ENCODE results near the gene CCDC30.
A peak's percentile ranks its signal among the peaks of the same experiment; 100 is the strongest.
"Not testable (repeated sequence)": the region's sequence is repeated elsewhere in the genome, so short reads cannot be mapped to it uniquely, and the experiment has no call there.

Gene CCDC30

GRCh38 chr1:42592811-42593210 lies 129.7 kb downstream of the CCDC30 start:
- Histone ChIP-seq H3K4me1 (ENCODE audit: control insufficient read depth, insufficient read depth, low read length) (no peaks in the 10 kb centered on the region), H3K9ac (ENCODE audit: low read length) (no peak overlapping the region), H3K4me3 (ENCODE audit: low read length) (no peak overlapping the region), H3K27me3 (replicated peaks; ENCODE audit: control insufficient read depth, insufficient read depth, low read length) (no peaks in the 10 kb centered on the region), H3K9me3 (ENCODE audit: control insufficient read depth, low read length) (peaks cover 4% of the 10 kb centered on the region), H3K36me3 (ENCODE audit: control insufficient read depth, insufficient read depth, low read length, severe bottlenecking) (no peaks in the 10 kb centered on the region)
- DNase-seq (ENCODE audit: low read depth) = no peak

- Histone ChIP-seq H3K4me3 (ENCODE audit: low read length) (no peak overlapping the region), H3K9me3 (ENCODE audit: control insufficient read depth, low read length) (no peaks in the 10 kb centered on the region), H3K36me3 (ENCODE audit: control insufficient read depth, insufficient read depth, low read length, severe bottlenecking) (no peaks in the 10 kb centered on the region), H3K27me3 (replicated peaks; ENCODE audit: control insufficient read depth, insufficient read depth, low read length) (no peaks in the 10 kb centered on the region), H3K9ac (ENCODE audit: low read length) (no peak overlapping the region), H3K4me1 (ENCODE audit: control insufficient read depth, insufficient read depth, low read length) (no peaks in the 10 kb centered on the region)
- DNase-seq (ENCODE audit: low read depth) = no peak
Measured at GRCh38 chr1:42593486-42594100, 130.5 kb downstream of the CCDC30 start.

- Histone ChIP-seq H3K9ac (ENCODE audit: low read length) (no peak overlapping the region), H3K9me3 (ENCODE audit: control insufficient read depth, low read length) (no peaks in the 10 kb centered on the region), H3K36me3 (ENCODE audit: control insufficient read depth, insufficient read depth, low read length, severe bottlenecking) (no peaks in the 10 kb centered on the region), H3K27me3 (replicated peaks; ENCODE audit: control insufficient read depth, insufficient read depth, low read length) (no peaks in the 10 kb centered on the region), H3K4me3 (ENCODE audit: low read length) (no peak overlapping the region), H3K4me1 (ENCODE audit: control insufficient read depth, insufficient read depth, low read length) (no peaks in the 10 kb centered on the region)
- DNase-seq (ENCODE audit: low read depth) = no peak
Measured at GRCh38 chr1:42601472-42601871, 138.4 kb downstream of the CCDC30 start.

GRCh38 chr1:42613803-42614131 lies 150.7 kb downstream of the CCDC30 start:
- no peak for DNase-seq (ENCODE audit: low read depth)
- no peaks in the 10 kb centered on the region for H3K36me3 ChIP-seq (ENCODE audit: control insufficient read depth, insufficient read depth, low read length, severe bottlenecking)
- H3K27me3 ChIP-seq (replicated peaks; ENCODE audit: control insufficient read depth, insufficient read depth, low read length) = no peaks in the 10 kb centered on the region
- H3K9me3 ChIP-seq (ENCODE audit: control insufficient read depth, low read length) = no peaks in the 10 kb centered on the region
- no peak overlapping the region for H3K9ac ChIP-seq (ENCODE audit: low read length)
- H3K4me1 ChIP-seq (ENCODE audit: control insufficient read depth, insufficient read depth, low read length) = peaks cover under 1% of the 10 kb centered on the region
- no peak overlapping the region for H3K4me3 ChIP-seq (ENCODE audit: low read length)

GRCh38 chr1:42618866-42619265 lies 155.8 kb downstream of the CCDC30 start:
- no peaks in the 10 kb centered on the region for H3K9me3 ChIP-seq (ENCODE audit: control insufficient read depth, low read length)
- no peaks in the 10 kb centered on the region for H3K27me3 ChIP-seq (replicated peaks; ENCODE audit: control insufficient read depth, insufficient read depth, low read length)
- no peak for DNase-seq (ENCODE audit: low read depth)
- H3K36me3 ChIP-seq (ENCODE audit: control insufficient read depth, insufficient read depth, low read length, severe bottlenecking) = no peaks in the 10 kb centered on the region
- H3K4me1 ChIP-seq (ENCODE audit: control insufficient read depth, insufficient read depth, low read length) = peaks cover 6% of the 10 kb centered on the region
- H3K4me3 ChIP-seq (ENCODE audit: low read length) = no peak overlapping the region
- no peak overlapping the region for H3K9ac ChIP-seq (ENCODE audit: low read length)

GRCh38 chr1:42620307-42620706 lies 157.2 kb downstream of the CCDC30 start:
- no peak for DNase-seq (ENCODE audit: low read depth)
- no peak overlapping the region for H3K4me3 ChIP-seq (ENCODE audit: low read length)
- H3K36me3 ChIP-seq (ENCODE audit: control insufficient read depth, insufficient read depth, low read length, severe bottlenecking) = no peaks in the 10 kb centered on the region
- no peak overlapping the region for H3K9ac ChIP-seq (ENCODE audit: low read length)
- H3K27me3 ChIP-seq (replicated peaks; ENCODE audit: control insufficient read depth, insufficient read depth, low read length) = no peaks in the 10 kb centered on the region
- peaks cover 6% of the 10 kb centered on the region for H3K4me1 ChIP-seq (ENCODE audit: control insufficient read depth, insufficient read depth, low read length)
- H3K9me3 ChIP-seq (ENCODE audit: control insufficient read depth, low read length) = no peaks in the 10 kb centered on the region

GRCh38 chr1:42621180-42621579 lies 158.1 kb downstream of the CCDC30 start:
- not testable (repeated sequence) for H3K36me3 ChIP-seq (ENCODE audit: control insufficient read depth, insufficient read depth, low read length, severe bottlenecking); H3K4me1 ChIP-seq (ENCODE audit: control insufficient read depth, insufficient read depth, low read length); H3K9me3 ChIP-seq (ENCODE audit: control insufficient read depth, low read length); H3K27me3 ChIP-seq (replicated peaks; ENCODE audit: control insufficient read depth, insufficient read depth, low read length); DNase-seq (ENCODE audit: low read depth); H3K9ac ChIP-seq (ENCODE audit: low read length); H3K4me3 ChIP-seq (ENCODE audit: low read length)

- not testable (repeated sequence) for H3K4me3 ChIP-seq (ENCODE audit: low read length); DNase-seq (ENCODE audit: low read depth); H3K9ac ChIP-seq (ENCODE audit: low read length); H3K27me3 ChIP-seq (replicated peaks; ENCODE audit: control insufficient read depth, insufficient read depth, low read length); H3K9me3 ChIP-seq (ENCODE audit: control insufficient read depth, low read length); H3K4me1 ChIP-seq (ENCODE audit: control insufficient read depth, insufficient read depth, low read length); H3K36me3 ChIP-seq (ENCODE audit: control insufficient read depth, insufficient read depth, low read length, severe bottlenecking)
Measured at GRCh38 chr1:42627205-42627604, 164.1 kb downstream of the CCDC30 start.

- peak; percentile 22 for DNase-seq (ENCODE audit: low read depth)
- no peaks in the 10 kb centered on the region for H3K9me3 ChIP-seq (ENCODE audit: control insufficient read depth, low read length)
- no peaks in the 10 kb centered on the region for H3K36me3 ChIP-seq (ENCODE audit: control insufficient read depth, insufficient read depth, low read length, severe bottlenecking)
- peaks cover 10% of the 10 kb centered on the region for H3K4me1 ChIP-seq (ENCODE audit: control insufficient read depth, insufficient read depth, low read length)
- no peak overlapping the region for H3K4me3 ChIP-seq (ENCODE audit: low read length)
- no peak overlapping the region for H3K9ac ChIP-seq (ENCODE audit: low read length)
- no peaks in the 10 kb centered on the region for H3K27me3 ChIP-seq (replicated peaks; ENCODE audit: control insufficient read depth, insufficient read depth, low read length)
Measured at GRCh38 chr1:42639116-42639515, 176.0 kb downstream of the CCDC30 start.

- no peak for DNase-seq (ENCODE audit: low read depth)
- Histone ChIP-seq H3K9me3 (ENCODE audit: control insufficient read depth, low read length) (no peaks in the 10 kb centered on the region), H3K4me3 (ENCODE audit: low read length) (no peak overlapping the region), H3K27me3 (replicated peaks; ENCODE audit: control insufficient read depth, insufficient read depth, low read length) (no peaks in the 10 kb centered on the region), H3K36me3 (ENCODE audit: control insufficient read depth, insufficient read depth, low read length, severe bottlenecking) (no peaks in the 10 kb centered on the region), H3K4me1 (ENCODE audit: control insufficient read depth, insufficient read depth, low read length) (no peaks in the 10 kb centered on the region), H3K9ac (ENCODE audit: low read length) (no peak overlapping the region)
Measured at GRCh38 chr1:42646056-42646455, 183.0 kb downstream of the CCDC30 start.

- Histone ChIP-seq H3K4me3 (ENCODE audit: low read length) (peak overlapping the region; percentile 94), H3K27me3 (replicated peaks; ENCODE audit: control insufficient read depth, insufficient read depth, low read length) (no peaks in the 10 kb centered on the region), H3K36me3 (ENCODE audit: control insufficient read depth, insufficient read depth, low read length, severe bottlenecking) (peaks cover 15% of the 10 kb centered on the region), H3K4me1 (ENCODE audit: control insufficient read depth, insufficient read depth, low read length) (peaks cover 9% of the 10 kb centered on the region), H3K9me3 (ENCODE audit: control insufficient read depth, low read length) (no peaks in the 10 kb centered on the region), H3K9ac (ENCODE audit: low read length) (peak overlapping the region; percentile 92)
- no peak for DNase-seq (ENCODE audit: low read depth)
Measured at GRCh38 chr1:42657201-42657600, 194.1 kb downstream of the CCDC30 start.
